GM18517 (cell line): Measurements from ENCODE around the gene RTF1.

Experiments
- ATAC-seq: cut with Tn5 transposase; IDR thresholded peaks from one replicate; pipeline ENCODE4 v1.9.1; 2021; ENCODE audit warnings: mild to moderate bottlenecking, moderate library complexity; ENCODE audit not compliant: unreplicated experiment

The RTF1 gene

GRCh38 chr15:41502795-41503668 is 86.1 kb downstream of the RTF1 start:
- no peak for ATAC-seq

GRCh38 chr15:41503669-41504010 is 86.7 kb downstream of the RTF1 start:
- ATAC-seq: no peak

DNA sequence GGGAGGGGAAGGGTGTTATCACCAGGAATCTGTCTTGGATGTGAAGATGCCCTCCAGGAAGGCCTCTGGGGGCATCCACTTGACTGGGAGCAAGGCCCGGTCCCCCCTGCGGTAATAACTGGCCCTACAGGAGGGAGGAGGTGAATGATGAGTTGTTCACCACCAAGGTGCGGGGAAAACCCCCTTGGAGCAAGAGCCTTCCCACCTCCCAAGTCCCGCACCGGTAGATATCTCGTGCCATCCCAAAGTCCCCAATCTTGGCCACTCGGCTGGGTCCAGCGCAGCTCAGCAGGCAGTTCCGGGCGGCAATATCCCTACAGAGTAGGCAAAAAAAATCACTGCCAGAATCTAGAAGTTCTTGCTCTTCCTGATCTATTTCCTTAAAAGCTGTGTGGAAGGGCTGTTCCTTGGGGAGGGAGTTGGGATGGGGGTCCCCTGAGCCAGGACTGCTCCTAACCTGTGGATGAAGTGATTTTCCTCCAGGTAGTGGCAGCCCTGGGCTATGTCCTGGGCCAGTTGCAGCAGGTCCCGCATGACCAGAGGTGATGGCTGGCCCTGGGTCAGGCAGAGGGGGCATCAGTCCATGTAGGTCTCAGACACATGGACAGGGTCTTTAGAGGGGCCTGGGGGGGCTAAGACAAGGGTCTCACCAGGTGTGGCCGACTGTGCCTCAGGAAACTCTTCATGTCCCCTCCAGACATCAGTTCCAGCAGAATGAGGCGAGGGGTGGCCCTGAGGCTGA is 88.0 kb downstream of the RTF1 start:
- ATAC-seq: no peak

DNA sequence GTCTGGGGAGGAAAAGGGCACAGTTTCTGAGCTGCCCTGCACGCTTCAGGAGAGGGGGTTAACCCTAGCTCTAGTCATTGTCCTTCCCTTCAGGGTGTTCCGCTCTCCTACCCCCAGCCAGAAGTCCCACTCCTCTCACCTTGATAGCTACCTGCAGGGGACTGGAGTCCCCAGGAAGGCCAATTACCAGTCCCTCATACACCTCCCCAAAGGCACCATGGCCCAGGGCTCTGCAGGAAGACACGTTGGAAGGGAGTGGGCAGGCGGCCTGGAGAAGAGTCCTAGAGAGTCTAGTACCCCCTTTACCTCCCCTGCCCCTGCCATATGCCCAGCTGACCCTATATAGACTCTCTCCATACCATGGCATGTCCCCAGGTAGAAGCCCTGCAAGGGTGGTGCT is 88.9 kb downstream of the RTF1 start:
- no peak for ATAC-seq

- no peak for ATAC-seq
Measured at GRCh38 chr15:41506796-41507341, 90.0 kb downstream of the RTF1 start.

GRCh38 chr15:41507820-41508290 is 91.0 kb downstream of the RTF1 start:
- no peak for ATAC-seq

DNA sequence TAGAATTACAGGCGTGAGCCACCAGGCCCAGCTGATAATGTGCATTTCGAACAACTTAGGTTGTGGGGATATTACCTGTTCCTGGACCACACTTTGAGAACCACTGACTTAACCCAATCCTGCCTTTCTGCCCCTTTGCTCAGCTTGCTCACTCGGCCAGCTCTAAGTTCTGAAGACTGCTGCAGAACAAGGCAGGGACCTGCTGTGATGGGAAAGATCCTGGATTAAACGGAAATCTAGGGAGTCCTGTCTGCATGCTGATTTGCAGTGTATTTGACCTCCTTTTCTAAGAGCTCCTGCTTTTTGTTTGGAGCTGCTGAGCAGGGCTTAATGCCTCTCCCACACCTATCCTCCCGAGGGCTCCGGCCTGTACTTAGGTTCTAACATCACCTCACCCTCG is 93.8 kb downstream of the RTF1 start:
- ATAC-seq: no peak

GRCh38 chr15:41511331-41511898 is 94.5 kb downstream of the RTF1 start:
- no peak for ATAC-seq

GRCh38 chr15:41511899-41512369 is 95.0 kb downstream of the RTF1 start:
- ATAC-seq: no peak

DNA sequence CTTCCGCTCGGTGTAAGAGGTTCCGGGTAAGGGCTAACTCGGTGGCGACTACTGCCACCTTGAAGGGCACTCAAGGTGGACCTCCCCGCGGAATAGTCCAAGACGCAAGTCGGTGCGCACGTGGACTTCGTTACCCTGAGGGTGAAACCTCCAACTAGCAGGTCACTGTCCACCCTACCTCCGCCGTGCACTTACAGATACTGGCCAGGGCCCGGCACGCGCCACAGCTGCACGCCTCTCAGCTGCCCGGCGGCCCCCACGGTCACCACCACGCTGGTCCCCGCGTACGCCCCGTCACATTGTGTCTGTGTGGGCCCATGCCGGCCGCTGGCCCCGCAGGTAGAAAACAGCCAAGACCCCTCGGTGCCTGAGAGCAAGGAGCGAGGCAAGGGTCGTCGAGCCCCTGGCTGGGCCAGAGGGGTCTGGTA is 95.6 kb downstream of the RTF1 start:
- no peak for ATAC-seq

DNA sequence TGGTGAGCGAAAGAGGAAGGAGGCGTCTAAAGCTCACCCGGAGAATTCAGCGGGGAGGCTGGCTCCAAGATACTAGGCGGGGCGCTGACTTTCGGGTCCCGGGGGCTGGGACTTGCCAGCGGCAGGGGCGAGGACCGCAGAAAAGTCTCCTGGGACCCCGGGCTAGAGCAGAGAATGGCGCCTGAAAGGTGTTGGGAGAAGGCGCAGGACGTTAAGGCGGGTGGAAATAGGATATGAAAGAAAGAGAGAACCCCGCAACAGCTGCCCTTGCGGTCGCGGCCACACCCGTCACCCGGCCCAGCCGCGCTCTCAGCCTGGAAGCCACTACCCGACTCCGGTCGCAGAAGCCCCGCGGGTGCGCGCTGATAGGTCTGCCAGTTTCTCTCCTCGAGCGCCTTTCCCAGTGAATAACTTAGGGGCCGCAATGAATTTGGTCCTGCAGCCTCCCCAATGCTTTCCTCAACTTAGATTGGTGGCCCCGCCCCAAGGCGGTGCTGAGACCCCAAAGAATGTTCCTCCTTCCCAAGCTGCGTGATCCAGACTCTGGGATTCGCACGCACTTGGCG is 96.1 kb downstream of the RTF1 start:
- no peak for ATAC-seq

DNA sequence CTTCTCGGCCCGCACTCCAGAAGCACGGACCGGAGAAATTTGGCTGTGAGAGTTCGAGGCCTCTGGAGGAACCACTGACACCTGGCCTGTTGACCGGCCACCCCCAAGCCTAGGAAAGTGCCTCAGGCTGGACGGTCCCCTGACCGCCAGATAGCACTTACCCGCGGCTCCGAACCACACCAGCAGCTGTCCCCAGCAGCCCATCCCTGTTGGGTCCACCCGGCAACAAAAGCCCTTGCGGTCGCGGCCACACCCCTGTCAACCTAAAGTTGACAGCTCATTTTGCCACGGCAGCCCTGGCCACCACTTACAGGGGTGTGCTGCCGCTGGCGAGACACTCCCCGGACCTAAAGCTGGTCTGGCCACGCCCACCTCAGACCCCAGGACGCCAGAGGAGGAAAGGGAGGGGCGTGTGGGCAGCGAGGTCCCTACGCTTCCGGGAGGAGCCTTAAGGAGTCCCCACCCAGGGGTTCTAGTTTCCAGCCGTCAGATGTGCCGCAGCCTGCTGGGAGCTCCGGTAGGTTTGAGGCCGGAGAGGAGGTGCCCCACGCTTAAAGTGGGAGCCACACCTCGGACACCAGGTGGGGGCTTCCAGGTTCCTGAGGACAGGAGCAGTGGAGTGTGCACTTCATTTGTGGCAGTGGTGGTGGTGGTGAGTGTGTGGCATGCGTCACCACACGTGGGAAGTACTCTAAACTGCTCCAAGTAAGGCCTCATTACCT is 96.8 kb downstream of the RTF1 start, which contains the start of gene LTK:
Gene LTK, minus strand, starts transcription at position 322 of the 722 bp plus-strand sequence. Its CDS starts 118 bp downstream, at position 204.
- no peak for ATAC-seq

DNA sequence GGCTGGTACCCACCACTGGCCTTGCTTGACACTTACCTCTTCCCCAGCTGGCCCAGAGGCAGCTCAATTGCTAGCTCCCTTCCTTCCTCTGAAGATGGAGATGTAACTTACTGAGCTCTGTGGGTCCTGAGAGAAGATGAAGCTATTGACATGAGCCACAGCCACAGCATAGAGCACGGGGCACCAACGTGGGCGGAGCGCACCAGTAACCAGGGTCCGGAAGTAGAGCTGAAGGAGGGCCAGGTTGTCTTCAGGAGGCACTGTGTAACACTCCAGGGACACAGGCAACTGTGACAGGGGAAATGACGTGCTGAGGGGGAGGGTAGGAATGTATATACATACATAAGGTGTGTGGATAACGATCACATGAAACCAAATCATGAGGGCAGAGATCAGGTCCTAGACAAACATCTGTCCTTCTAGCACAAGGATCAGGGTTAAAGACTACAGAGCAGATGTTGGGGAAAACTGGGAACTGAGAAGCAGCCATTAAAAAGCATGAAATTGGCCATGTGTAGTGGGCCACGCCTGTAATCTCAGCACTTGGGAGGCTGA is 101.1 kb downstream of the RTF1 start:
- ATAC-seq: no peak

DNA sequence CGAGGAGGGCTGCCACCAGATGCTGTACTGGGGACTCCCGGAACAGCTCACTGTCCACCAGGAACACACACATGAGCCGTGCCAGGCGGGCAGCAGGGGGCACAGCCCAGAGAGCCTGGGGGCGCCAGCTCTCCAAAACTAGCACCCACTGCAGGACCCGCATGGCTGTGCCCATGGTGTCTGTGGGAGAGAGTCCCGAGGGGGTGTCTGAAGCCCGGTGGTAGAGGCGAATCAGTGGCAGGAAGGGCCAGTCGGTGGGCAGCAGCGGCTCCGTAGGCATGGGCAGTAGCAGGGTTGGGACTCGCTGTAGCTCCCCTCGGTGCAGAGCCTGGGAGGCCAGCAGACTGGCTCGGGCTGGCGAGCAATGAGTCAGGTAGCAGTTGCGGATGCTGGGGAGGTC is 103.7 kb downstream of the RTF1 start:
- ATAC-seq: no peak

DNA sequence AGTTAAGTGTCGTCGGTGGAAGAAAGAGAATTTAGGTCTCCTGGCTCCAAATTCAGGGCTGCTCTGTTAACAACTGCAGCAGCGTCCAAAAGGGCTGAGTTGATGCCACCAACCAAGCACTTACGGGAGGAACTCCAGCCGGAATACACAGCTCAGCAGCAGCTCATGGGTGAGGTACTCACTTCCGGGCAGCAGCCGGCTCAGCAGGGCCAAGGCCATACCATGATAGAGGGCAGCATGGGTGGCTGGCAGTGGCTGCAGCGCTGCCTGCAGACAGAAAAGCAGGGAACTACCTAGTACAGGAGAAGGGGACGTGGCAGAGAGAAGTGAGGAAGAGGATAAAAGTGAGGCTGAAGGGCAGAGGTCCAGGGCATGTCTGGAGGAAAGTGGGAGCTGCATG is 104.7 kb downstream of the RTF1 start:
- no peak for ATAC-seq

DNA sequence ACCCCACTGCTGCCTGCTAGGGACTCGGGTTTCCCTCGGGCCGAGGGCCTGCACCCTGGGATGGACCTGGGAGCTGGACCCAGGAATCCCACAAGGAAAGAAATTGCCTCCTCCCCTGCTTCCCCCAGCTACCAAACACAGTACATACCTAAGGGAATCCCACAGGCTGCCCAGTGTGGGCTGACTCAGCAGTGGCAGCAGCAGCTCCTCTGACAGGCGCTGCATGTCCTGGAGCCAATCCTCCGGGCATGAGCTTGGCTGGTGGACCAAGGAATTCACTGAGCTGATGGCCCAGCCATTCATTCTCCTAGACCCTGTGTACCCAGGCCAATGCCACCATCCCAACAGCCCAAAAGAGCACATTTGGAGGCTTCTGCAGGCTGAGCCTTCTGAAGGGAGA is 106.2 kb downstream of the RTF1 start:
- no peak for ATAC-seq

DNA sequence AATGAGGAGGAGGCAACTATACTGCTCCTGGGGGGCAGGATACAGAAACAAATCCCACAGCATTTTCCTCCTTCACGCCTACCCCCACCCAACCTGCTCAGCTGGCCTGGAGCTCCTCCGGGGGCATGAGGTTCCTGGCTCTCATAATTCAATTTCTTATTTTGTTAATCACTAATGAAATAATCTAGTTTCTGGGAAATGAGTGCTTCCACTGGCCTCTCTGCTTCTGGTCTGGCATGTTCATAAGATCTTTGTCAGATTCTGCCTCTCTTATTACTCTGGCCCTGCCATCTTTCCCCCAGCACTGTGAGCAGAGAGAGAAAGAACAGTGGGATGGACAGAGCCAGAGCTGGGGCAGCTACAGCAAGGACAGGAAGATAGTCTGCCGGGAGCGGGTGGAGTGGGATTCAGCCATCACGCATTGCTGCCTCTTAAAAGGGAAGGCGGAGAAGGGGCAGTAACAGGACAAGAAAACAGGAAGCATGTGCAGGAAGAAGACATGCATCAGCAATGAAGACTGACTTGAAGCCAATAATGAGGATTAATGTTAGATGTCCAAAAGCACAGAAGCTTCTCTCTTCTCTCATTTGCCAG is 113.6 kb downstream of the RTF1 start:
- no peak for ATAC-seq
